ENCODE results near the gene ITGB2. TPM values are rescaled to one million over a fixed set of nuclear protein-coding genes. Genes with fewer than 3 reads are reported as not detected.

The ITGB2 gene
- total RNA-seq, 1 experiment from 2014 or later, result 1.5 TPM

- TF ChIP-seq POLR2A (IDR thresholded peaks at IDR 0.05; ENCODE audit: borderline replicate concordance, extremely low read depth, insufficient read depth, insufficient read length), result no peak
These were observed 83.8 kb downstream of the ITGB2 start (continued) for GRCh38 chr21:44836666-44837471.

- CTCF ChIA-PET, result no interaction called here
- H3K4me1 ChIP-seq (ENCODE audit: control insufficient read depth in 1 of 2, insufficient read depth in 2 of 2, low read length in 2 of 2), result peaks cover 2 to 10% of the 10 kb centered on the region in 2 experiments; a peak in 1 of 4 replicates
- RAD21 ChIA-PET (ENCODE audit: low non-redundant PET in 1 of 2, low total read pairs in 2 of 2, uncharacterized antibody in 2 of 2, unreplicated experiment in 2 of 2), result no interaction called here
- H3K9me2 ChIP-seq (ENCODE audit: insufficient read depth), result no peaks in the 10 kb centered on the region
- no peaks in the 10 kb centered on the region for H4K20me1 ChIP-seq (ENCODE audit: insufficient read depth)
- no peaks in the 10 kb centered on the region for H3K9me3 ChIP-seq (ENCODE audit: control insufficient read depth in 1 of 2, insufficient read depth in 1 of 2, low read depth in 1 of 2, low read length in 2 of 2)
- no peaks in the 10 kb centered on the region for H3K36me3 ChIP-seq (ENCODE audit: control insufficient read depth in 1 of 2, insufficient read depth in 2 of 2, low read length in 2 of 2)
- H3K9ac ChIP-seq (ENCODE audit: low read length), result no peak overlapping the region
- BruUV-seq (replicated peaks), result no TSS peak
- H2AFZ ChIP-seq (ENCODE audit: low read depth, low read length, poor library complexity, severe bottlenecking), result no peak overlapping the region
- H3K4me2 ChIP-seq (ENCODE audit: low read length), result 0 out of 2 replicates have a peak overlapping the region, but pooled peaks have one; percentile 7
- no peak for DNase-seq (ENCODE audit: low read depth, low spot score)
- H3K27ac ChIP-seq (ENCODE audit: low read depth, low read length), result no peak overlapping the region
- H3K79me2 ChIP-seq (ENCODE audit: insufficient read depth, low read length), result no peaks in the 10 kb centered on the region
- ATAC-seq, result no peak
- intact Hi-C loops (cut with micrococcal nuclease), result no loop called here
- POLR2A ChIA-PET, result no interaction called here
- H3K4me3 ChIP-seq (replicated peaks in 1 of 2; ENCODE audit: low read depth in 1 of 2, low read length in 2 of 2), result no peak overlapping the region
- H3K27me3 ChIP-seq (ENCODE audit: insufficient read depth, low read length), result no peaks in the 10 kb centered on the region
- TF ChIP-seq RAD21 (IDR thresholded peaks at IDR 0.05; ENCODE audit: low read depth) (no peak), TCF7L2 (IDR thresholded peaks at IDR 0.05; ENCODE audit: borderline replicate concordance, extremely low read depth, insufficient read depth, insufficient read length) (no peak), REST (IDR thresholded peaks at IDR 0.05; ENCODE audit: low read depth) (no peak), POLR2AphosphoS5 (IDR thresholded peaks at IDR 0.05; ENCODE audit: low read depth, low read length) (no peak), ZFX (IDR thresholded peaks at IDR 0.05) (no peak), FOSL1 (IDR thresholded peaks at IDR 0.05; ENCODE audit: low read depth) (no peak), CTCF (IDR thresholded peaks at IDR 0.05 in 2 of 3, conservative IDR thresholded peaks at IDR 0.05 in 1 of 3; ENCODE audit: borderline replicate concordance in 1 of 3, insufficient read depth in 1 of 3, low read depth in 2 of 3, low read length in 2 of 3) (no peak), SIN3A (IDR thresholded peaks at IDR 0.05; ENCODE audit: low read depth) (no peak), ZBTB33 (IDR thresholded peaks at IDR 0.05; ENCODE audit: extremely low read depth, insufficient replicate concordance, low read length) (no peak), POLR2A (IDR thresholded peaks at IDR 0.05; ENCODE audit: borderline replicate concordance, extremely low read depth, insufficient read depth, insufficient read length) (no peak), JUND (IDR thresholded peaks at IDR 0.05) (no peak), ZNF274 (IDR thresholded peaks at IDR 0.05; ENCODE audit: low read depth, low read length) (no peak), ATF3 (IDR thresholded peaks at IDR 0.05) (no peak), EZH2 (IDR thresholded peaks at IDR 0.05) (no peak), MAX (IDR thresholded peaks at IDR 0.05) (no peak), ELF1 (IDR thresholded peaks at IDR 0.05; ENCODE audit: borderline replicate concordance, low read depth) (no peak), EZH2phosphoT487 (IDR thresholded peaks at IDR 0.05; ENCODE audit: borderline replicate concordance) (no peak)
These were observed 84.4 kb downstream of the ITGB2 start for GRCh38 chr21:44836349-44836665.
